Activated T-cell treated with anti-CD3 and anti-CD28 coated beads, Interleukin-2, amount 50 U/mL, for 72 hours (primary cell): ENCODE results near the gene ADGRG3. TPM values are rescaled to one million over a fixed set of nuclear protein-coding genes. Genes with fewer than 3 reads are reported as not detected.

Source experiments
- ATAC-seq, 2 donors: fragments of 150-1000 bp; cut with Tn5 transposase; replicated peaks in 1 of 2; 2 replicates each; pipeline ENCODE4 v1.10.0; 2021; ENCODE audit warnings: moderate library complexity in 2 of 2, mild to moderate bottlenecking in 1 of 2
- DNase-seq, 2 donors: peaks; one replicate each; pipeline ENCODE4 v3.0.0; 2021 to 2022; ENCODE audit warnings: mixed read lengths in 1 of 2
- H3K27ac Mint-ChIP-seq: one replicate; pipeline ENCODE4 v1.8.0; 2022; ENCODE audit warnings: mild to moderate bottlenecking, moderate library complexity, mixed read lengths
- H3K27me3 Mint-ChIP-seq: one replicate; pipeline ENCODE4 v1.8.0; 2022; ENCODE audit warnings: low read depth, mixed read lengths
- H3K36me3 Mint-ChIP-seq, 2 donors: one replicate each; pipeline ENCODE4 v1.8.0; 2022; ENCODE audit warnings: mixed read lengths in 2 of 2, mild to moderate bottlenecking in 1 of 2; ENCODE audit not compliant: insufficient read depth in 2 of 2
- H3K4me1 Mint-ChIP-seq: one replicate; pipeline ENCODE4 v1.8.0; 2022; ENCODE audit warnings: low read depth, mixed read lengths
- H3K4me3 Mint-ChIP-seq, 2 donors: one replicate each; pipeline ENCODE4 v1.8.0; 2022; ENCODE audit warnings: mild to moderate bottlenecking in 2 of 2, mixed read lengths in 2 of 2, moderate library complexity in 2 of 2
- H3K9me3 Mint-ChIP-seq, 2 donors: one replicate each; pipeline ENCODE4 v1.8.0; 2022; ENCODE audit warnings: mixed read lengths in 2 of 2
- total RNA-seq, 2 donors: library from RNA; stranded (reverse); gene quantifications; one replicate each; pipeline ENCODE4 v1.2.3, GENCODE V29; 2022

The ADGRG3 gene
- total RNA-seq, 2 donors from 2014 or later: 0.09 TPM; not detected in 1

GRCh38 chr16:57645691-57646387 lies 22.3 kb upstream of the ADGRG3 start:
- no peaks in the 10 kb centered on the region for H3K36me3 Mint-ChIP-seq
- ATAC-seq (no peak), DNase-seq (no peak)
- no peak overlapping the region for H3K27ac Mint-ChIP-seq
- no peaks in the 10 kb centered on the region for H3K9me3 Mint-ChIP-seq
- no peaks in the 10 kb centered on the region for H3K27me3 Mint-ChIP-seq
- no peak overlapping the region for H3K4me3 Mint-ChIP-seq
- peaks cover 25% of the 10 kb centered on the region for H3K4me1 Mint-ChIP-seq

GRCh38 chr16:57646388-57647039 lies 21.6 kb upstream of the ADGRG3 start:
- H3K27me3 Mint-ChIP-seq: no peaks in the 10 kb centered on the region
- no peaks in the 10 kb centered on the region for H3K36me3 Mint-ChIP-seq
- H3K9me3 Mint-ChIP-seq: no peaks in the 10 kb centered on the region
- peaks cover 26% of the 10 kb centered on the region for H3K4me1 Mint-ChIP-seq
- peak in 1 of 2 donors; percentile 21 for ATAC-seq
- no peak overlapping the region for H3K27ac Mint-ChIP-seq
- no peak for DNase-seq
- H3K4me3 Mint-ChIP-seq: no peak overlapping the region

DNA sequence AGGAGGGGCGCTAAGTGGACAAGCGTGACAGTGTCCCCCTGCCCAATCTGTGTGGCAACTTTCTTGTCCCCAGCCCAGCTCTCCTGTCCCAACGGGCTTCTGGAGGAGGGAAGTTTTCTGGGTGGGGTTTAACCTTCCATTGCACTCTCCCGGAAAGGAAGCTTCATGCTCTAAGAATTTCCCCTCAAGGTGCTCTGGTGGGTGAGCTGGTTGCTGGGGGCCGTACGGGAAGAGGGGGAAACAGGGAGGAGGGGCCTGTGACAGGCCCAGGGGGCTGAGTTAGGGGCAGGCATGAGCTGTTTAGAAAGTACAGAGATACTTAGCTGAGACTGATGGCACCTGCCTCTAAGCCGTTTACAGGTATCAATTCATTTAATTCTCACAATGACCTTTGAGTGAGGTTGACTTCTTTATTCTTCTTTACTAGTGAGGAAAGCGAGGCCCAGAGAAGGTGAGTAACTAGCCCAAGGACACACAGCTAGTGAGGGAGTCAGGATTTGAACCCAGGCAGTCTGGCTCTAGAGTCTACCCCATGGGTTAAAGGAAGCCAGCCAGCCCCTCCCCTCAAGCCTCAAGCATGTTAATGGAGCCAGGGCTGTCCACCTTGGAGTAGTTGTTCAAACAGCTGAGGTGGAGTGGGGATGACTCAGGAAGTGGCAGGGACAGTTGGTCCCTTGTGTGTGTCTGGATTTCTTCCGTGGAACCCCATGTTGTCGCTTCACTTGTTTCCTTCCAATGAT lies 20.8 kb upstream of the ADGRG3 start:
- Mint-ChIP-seq H3K4me1 (peaks cover 32% of the 10 kb centered on the region), H3K27me3 (no peaks in the 10 kb centered on the region), H3K9me3 (no peaks in the 10 kb centered on the region), H3K36me3 (no peaks in the 10 kb centered on the region), H3K27ac (no peak overlapping the region), H3K4me3 (peak overlapping the region in 1 of 2 donors; percentile 4)
- DNase-seq: no peak
- peak in 1 of 2 donors; percentile 21 for ATAC-seq

- H3K36me3 Mint-ChIP-seq: no peaks in the 10 kb centered on the region
- peak overlapping the region; percentile 4 to 58 for H3K4me3 Mint-ChIP-seq
- H3K9me3 Mint-ChIP-seq: no peaks in the 10 kb centered on the region
- no peak overlapping the region for H3K27ac Mint-ChIP-seq
- H3K27me3 Mint-ChIP-seq: no peaks in the 10 kb centered on the region
- ATAC-seq: no peak
- H3K4me1 Mint-ChIP-seq: peaks cover 32% of the 10 kb centered on the region
- no peak for DNase-seq
Observed at GRCh38 chr16:57648125-57648524, 20.0 kb upstream of the ADGRG3 start.

DNA sequence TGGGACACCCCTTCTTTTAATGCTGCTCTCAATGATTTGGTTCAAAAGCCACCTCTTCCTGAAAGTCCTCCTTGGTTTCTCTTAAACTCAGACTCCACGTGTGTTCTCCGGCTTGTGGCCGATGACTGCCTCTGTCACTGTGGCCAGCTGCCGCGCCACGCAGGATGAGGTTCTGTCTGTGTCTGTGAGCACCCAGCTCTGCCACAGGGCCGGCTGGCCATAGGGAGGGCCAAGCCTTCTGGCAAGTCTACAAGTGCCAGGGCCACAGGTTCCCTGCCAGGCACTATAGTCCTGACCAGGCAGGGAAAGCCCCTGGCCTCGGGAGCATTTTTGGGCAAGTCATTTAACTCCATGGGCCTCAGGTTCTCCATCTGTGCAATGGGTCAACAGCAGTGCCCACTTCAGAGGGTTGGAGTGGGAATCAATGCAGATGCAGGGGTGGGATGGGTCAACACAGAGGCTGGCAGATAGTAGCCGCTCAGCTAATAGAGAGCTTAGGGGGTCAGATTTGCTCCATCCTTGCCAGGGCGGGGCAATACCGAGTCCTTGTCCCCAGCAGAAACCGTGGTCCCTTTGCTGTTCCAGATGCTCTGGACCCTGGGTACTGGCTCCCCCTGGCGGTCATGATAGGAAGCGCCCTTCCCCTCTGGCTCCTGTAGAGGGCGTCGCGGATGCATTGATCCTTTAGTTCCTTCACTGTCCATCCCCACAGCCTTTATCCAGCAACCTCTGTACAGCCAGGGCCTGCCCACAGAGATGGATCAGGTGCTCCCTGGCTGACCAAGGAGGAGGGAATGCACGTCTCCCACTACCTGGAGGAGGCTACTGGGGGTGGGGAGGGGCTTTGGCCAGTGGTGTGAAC lies 19.3 kb upstream of the ADGRG3 start:
- Mint-ChIP-seq H3K27me3 (no peaks in the 10 kb centered on the region), H3K36me3 (no peaks in the 10 kb centered on the region), H3K9me3 (no peaks in the 10 kb centered on the region), H3K4me1 (peaks cover 32% of the 10 kb centered on the region), H3K4me3 (no peak overlapping the region), H3K27ac (peak overlapping the region; percentile 36)
- DNase-seq (peak; percentile 84 to 93), ATAC-seq (peak; percentile 74 to 80)

GRCh38 chr16:57649443-57649751 lies 18.7 kb upstream of the ADGRG3 start:
- Mint-ChIP-seq H3K27ac (no peak overlapping the region), H3K27me3 (no peaks in the 10 kb centered on the region), H3K4me1 (peaks cover 32% of the 10 kb centered on the region), H3K36me3 (no peaks in the 10 kb centered on the region), H3K4me3 (no peak overlapping the region), H3K9me3 (no peaks in the 10 kb centered on the region)
- ATAC-seq: no peak
- no peak for DNase-seq

GRCh38 chr16:57649846-57650245 lies 18.3 kb upstream of the ADGRG3 start:
- DNase-seq: no peak
- Mint-ChIP-seq H3K27me3 (no peaks in the 10 kb centered on the region), H3K4me1 (peaks cover 32% of the 10 kb centered on the region), H3K36me3 (no peaks in the 10 kb centered on the region), H3K27ac (no peak overlapping the region), H3K9me3 (no peaks in the 10 kb centered on the region), H3K4me3 (no peak overlapping the region)
- ATAC-seq: no peak

DNA sequence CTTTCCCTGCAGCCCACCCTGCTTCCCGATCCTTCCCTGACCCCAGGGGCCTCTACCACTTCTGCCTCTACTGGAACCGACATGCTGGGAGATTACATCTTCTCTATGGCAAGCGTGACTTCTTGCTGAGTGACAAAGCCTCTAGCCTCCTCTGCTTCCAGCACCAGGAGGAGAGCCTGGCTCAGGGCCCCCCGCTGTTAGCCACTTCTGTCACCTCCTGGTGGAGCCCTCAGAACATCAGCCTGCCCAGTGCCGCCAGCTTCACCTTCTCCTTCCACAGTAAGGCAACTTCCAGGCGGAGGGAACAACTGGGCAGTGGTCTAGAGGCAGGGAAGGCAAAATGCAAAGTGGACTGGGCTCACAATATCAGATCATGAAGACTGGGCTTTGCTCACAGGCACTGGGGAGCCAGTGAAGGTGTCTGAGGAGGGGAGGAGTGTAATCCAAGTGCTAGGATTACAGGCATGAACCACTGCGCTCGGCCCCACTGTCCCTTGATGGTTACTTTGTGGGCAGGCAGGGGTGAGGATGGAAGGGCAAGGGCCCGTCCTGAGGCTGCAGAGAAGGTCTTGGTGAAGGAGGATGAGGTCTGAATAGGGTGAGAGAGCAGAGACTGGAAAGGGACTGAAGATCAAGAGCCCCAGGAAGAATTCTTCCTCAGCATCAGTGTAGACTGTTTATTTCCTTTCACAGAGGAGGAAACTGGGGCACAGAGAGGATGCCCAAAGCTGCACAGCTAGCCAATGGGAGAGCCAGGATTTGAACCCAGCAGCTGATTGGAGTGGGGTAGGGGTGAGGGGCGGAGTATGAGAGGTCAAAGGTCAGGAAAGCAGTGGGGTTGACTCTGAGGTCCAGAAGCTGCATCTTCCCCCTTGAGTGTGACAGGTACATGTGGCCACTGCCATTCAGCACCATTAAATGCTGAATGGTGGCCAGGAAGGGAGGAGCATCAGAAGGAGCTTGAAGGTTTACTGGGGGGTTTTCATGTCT lies 16.5 kb upstream of the ADGRG3 start:
- DNase-seq (no peak), ATAC-seq (peak in 1 of 2 donors; percentile 38)
- H3K9me3 Mint-ChIP-seq: no peaks in the 10 kb centered on the region
- no peaks in the 10 kb centered on the region for H3K36me3 Mint-ChIP-seq
- no peak overlapping the region for H3K4me3 Mint-ChIP-seq
- peaks cover 32% of the 10 kb centered on the region for H3K4me1 Mint-ChIP-seq
- H3K27me3 Mint-ChIP-seq: no peaks in the 10 kb centered on the region
- no peak overlapping the region for H3K27ac Mint-ChIP-seq

DNA sequence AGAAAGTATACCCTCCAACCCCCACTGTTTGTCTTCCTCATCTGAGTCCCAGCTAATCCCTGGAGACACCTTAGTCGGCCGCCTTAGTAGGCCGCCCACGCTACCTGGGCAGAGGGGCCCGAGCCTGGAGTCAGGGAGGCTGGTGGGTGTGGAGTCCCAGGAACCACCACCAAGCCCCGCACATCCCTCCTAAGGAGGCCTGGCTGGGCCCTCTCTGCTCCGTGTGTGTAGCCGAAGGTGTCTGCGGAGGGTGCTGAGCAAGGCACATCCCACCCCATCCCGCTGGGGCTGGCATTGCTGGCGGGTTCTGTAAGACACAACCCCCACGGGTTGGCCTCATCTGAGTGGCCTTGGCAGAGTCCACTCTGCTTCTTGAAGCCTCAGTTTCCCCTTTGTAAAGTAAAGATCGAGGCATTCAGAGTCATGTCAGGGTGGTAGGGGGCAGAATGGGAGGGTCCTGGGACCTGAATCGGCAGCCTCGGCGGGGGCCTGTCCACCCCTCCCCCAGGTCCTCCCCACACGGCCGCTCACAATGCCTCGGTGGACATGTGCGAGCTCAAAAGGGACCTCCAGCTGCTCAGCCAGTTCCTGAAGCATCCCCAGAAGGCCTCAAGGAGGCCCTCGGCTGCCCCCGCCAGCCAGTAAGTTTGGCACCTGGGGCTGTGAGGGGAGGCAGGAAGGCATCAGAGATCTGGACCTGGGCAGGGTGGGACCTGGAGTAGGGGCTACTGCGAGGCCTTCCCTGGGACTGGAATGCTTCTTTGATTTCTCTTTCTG lies 15.2 kb upstream of the ADGRG3 start:
- H3K36me3 Mint-ChIP-seq: no peaks in the 10 kb centered on the region
- H3K4me3 Mint-ChIP-seq: no peak overlapping the region
- DNase-seq (no peak), ATAC-seq (no peak)
- H3K27me3 Mint-ChIP-seq: no peaks in the 10 kb centered on the region
- no peak overlapping the region for H3K27ac Mint-ChIP-seq
- peaks cover 22% of the 10 kb centered on the region for H3K4me1 Mint-ChIP-seq
- no peaks in the 10 kb centered on the region for H3K9me3 Mint-ChIP-seq

GRCh38 chr16:57653936-57654335 lies 14.2 kb upstream of the ADGRG3 start:
- Mint-ChIP-seq H3K9me3 (no peaks in the 10 kb centered on the region), H3K4me3 (no peak overlapping the region), H3K36me3 (no peaks in the 10 kb centered on the region), H3K27me3 (no peaks in the 10 kb centered on the region), H3K4me1 (peaks cover 12% of the 10 kb centered on the region), H3K27ac (no peak overlapping the region)
- no peak for DNase-seq
- no peak for ATAC-seq

- H3K27ac Mint-ChIP-seq: no peak overlapping the region
- no peaks in the 10 kb centered on the region for H3K27me3 Mint-ChIP-seq
- H3K9me3 Mint-ChIP-seq: no peaks in the 10 kb centered on the region
- DNase-seq: no peak
- no peak for ATAC-seq
- H3K36me3 Mint-ChIP-seq: no peaks in the 10 kb centered on the region
- peaks cover 7% of the 10 kb centered on the region for H3K4me1 Mint-ChIP-seq
- H3K4me3 Mint-ChIP-seq: no peak overlapping the region
Observed at GRCh38 chr16:57656342-57656955, 11.7 kb upstream of the ADGRG3 start.
